ENCODE results near the gene WDR6. TPM values are rescaled to one million over a fixed set of nuclear protein-coding genes. Genes with fewer than 3 reads are reported as not detected.

The WDR6 gene
- total RNA-seq, 1 donor from 2014 or later, result 31.3 TPM

- DNase-seq (ENCODE audit: low spot score), result no peak
Observed at GRCh38 chr3:49027634-49028033, 20.4 kb downstream of the WDR6 start.

GRCh38 chr3:49028298-49028672 is 21.1 kb downstream of the WDR6 start:
- DNase-seq (ENCODE audit: low spot score), result no peak

- peak; percentile 96 for DNase-seq (ENCODE audit: low spot score)
Observed at GRCh38 chr3:49028673-49029562, 21.7 kb downstream of the WDR6 start, which contains the start of gene IMPDH2. Gene IMPDH2, minus strand, starts transcription at chr3:49029398. Its CDS starts 48 bp downstream, at chr3:49029350.

- DNase-seq (ENCODE audit: low spot score), result no peak
Observed at GRCh38 chr3:49029563-49029884, 22.3 kb downstream of the WDR6 start.

- no peak for DNase-seq (ENCODE audit: low spot score)
Observed at GRCh38 chr3:49030321-49030720, 23.1 kb downstream of the WDR6 start.

GRCh38 chr3:49032646-49033304 is 25.6 kb downstream of the WDR6 start:
- DNase-seq (ENCODE audit: low spot score), result no peak

GRCh38 chr3:49034650-49035049 is 27.5 kb downstream of the WDR6 start:
- DNase-seq (ENCODE audit: low spot score), result no peak

GRCh38 chr3:49035281-49035680 is 28.1 kb downstream of the WDR6 start:
- no peak for DNase-seq (ENCODE audit: low spot score)

- DNase-seq (ENCODE audit: low spot score), result no peak
Observed at GRCh38 chr3:49053543-49053942, 46.4 kb downstream of the WDR6 start.

- DNase-seq (ENCODE audit: low spot score), result no peak
Observed at GRCh38 chr3:49054344-49054862, 47.2 kb downstream of the WDR6 start.

GRCh38 chr3:49057268-49057667 is 50.1 kb downstream of the WDR6 start:
- no peak for DNase-seq (ENCODE audit: low spot score)

GRCh38 chr3:49058011-49058410 is 50.8 kb downstream of the WDR6 start:
- DNase-seq (ENCODE audit: low spot score), result peak; percentile 13

Other genes starting within 250 kb of the WDR6 start
- 24.3 TPM for gene PRKAR2A, start 159.5 kb upstream of the WDR6 start, total RNA-seq (ENCODE audit: insufficient read depth, low replicate concordance)
- gene SLC25A20, start 108.5 kb upstream of the WDR6 start, total RNA-seq (ENCODE audit: insufficient read depth, low replicate concordance), result 7.2 TPM
- 115 TPM for gene ARIH2, start 88.5 kb upstream of the WDR6 start, total RNA-seq (ENCODE audit: insufficient read depth, low replicate concordance)
- 53.0 TPM for gene P4HTM, start 17.1 kb upstream of the WDR6 start, total RNA-seq (ENCODE audit: insufficient read depth, low replicate concordance)
- gene DALRD3, start 11.2 kb downstream of the WDR6 start, total RNA-seq (ENCODE audit: insufficient read depth, low replicate concordance), result 15.2 TPM
- 28.2 TPM for gene NDUFAF3, start 14.7 kb downstream of the WDR6 start, total RNA-seq (ENCODE audit: insufficient read depth, low replicate concordance)
- 181 TPM for gene IMPDH2, start 22.0 kb downstream of the WDR6 start, total RNA-seq (ENCODE audit: insufficient read depth, low replicate concordance)
- 49.4 TPM for gene QRICH1, start 86.7 kb downstream of the WDR6 start, total RNA-seq (ENCODE audit: insufficient read depth, low replicate concordance)
- gene QARS1, start 97.4 kb downstream of the WDR6 start, total RNA-seq (ENCODE audit: insufficient read depth, low replicate concordance), result 283 TPM
- 48.9 TPM for gene USP19, start 113.4 kb downstream of the WDR6 start, total RNA-seq (ENCODE audit: insufficient read depth, low replicate concordance)
- gene LAMB2, start 125.7 kb downstream of the WDR6 start, total RNA-seq (ENCODE audit: insufficient read depth, low replicate concordance), result 753 TPM
- gene CCDC71, start 158.9 kb downstream of the WDR6 start, total RNA-seq (ENCODE audit: insufficient read depth, low replicate concordance), result 7.0 TPM
- gene KLHDC8B, start 164.2 kb downstream of the WDR6 start, total RNA-seq (ENCODE audit: insufficient read depth, low replicate concordance), result 30.8 TPM